Erythroblast (primary cell): ENCODE measurements around the gene MYEOV.

Experiments
- GATA1 ChIP-seq: IDR thresholded peaks from 2 replicates; pipeline ENCODE4 v1.6.1; 2011; ENCODE audit warnings: low read depth, mild to moderate bottlenecking, control low read depth, low read length, moderate library complexity
- POLR2A ChIP-seq: IDR thresholded peaks from 2 replicates; pipeline ENCODE4 v1.6.1; 2011; ENCODE audit warnings: mild to moderate bottlenecking, low read length

DNA sequence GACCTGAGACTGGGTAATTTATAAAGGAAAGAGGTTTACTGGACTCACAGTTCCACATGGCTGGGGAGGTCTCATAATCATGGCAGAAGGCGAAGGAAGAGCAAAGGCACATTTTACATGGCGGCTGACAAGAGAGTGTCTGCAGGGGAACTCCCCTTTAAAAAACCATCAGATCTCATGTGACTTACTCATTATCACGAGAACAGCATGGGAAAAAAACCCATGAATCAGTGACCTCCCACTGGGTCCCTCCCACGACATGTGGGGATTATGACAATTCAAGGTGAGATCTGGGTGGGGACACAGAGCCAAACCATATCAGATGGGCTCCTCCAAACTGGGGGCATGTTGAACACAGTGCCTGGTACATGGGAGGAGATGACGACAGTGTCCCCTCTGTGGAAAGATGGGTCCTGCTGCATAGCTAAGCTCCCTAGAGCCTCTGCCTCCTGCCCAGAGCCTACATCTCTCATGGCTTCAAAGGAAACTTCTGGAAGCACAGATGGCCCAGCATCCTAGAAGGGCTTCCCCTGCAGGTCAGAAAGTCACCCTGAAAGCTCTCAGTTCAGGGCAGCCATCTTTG, 46.1 kb downstream of the MYEOV start:
- TF ChIP-seq POLR2A (no peak), GATA1 (no peak)
